Middle frontal gyrus (tissue), 1 donor: ENCODE measurements around the gene HIP1R.
A peak's percentile ranks its signal among the peaks of the same experiment; 100 is the strongest.
"Not testable (repeated sequence)": the region's sequence is repeated elsewhere in the genome, so short reads cannot be mapped to it uniquely, and the experiment has no call there.

Experiments
- DNase-seq: peaks from one replicate; pipeline ENCODE4 v3.0.0-alpha.2; 2015; ENCODE audit warnings: low spot score; ENCODE audit errors: extremely low spot score

HIP1R gene

GRCh38 chr12:122893208-122894153 lies 58.2 kb downstream of the HIP1R start:
- no peak for DNase-seq

DNA sequence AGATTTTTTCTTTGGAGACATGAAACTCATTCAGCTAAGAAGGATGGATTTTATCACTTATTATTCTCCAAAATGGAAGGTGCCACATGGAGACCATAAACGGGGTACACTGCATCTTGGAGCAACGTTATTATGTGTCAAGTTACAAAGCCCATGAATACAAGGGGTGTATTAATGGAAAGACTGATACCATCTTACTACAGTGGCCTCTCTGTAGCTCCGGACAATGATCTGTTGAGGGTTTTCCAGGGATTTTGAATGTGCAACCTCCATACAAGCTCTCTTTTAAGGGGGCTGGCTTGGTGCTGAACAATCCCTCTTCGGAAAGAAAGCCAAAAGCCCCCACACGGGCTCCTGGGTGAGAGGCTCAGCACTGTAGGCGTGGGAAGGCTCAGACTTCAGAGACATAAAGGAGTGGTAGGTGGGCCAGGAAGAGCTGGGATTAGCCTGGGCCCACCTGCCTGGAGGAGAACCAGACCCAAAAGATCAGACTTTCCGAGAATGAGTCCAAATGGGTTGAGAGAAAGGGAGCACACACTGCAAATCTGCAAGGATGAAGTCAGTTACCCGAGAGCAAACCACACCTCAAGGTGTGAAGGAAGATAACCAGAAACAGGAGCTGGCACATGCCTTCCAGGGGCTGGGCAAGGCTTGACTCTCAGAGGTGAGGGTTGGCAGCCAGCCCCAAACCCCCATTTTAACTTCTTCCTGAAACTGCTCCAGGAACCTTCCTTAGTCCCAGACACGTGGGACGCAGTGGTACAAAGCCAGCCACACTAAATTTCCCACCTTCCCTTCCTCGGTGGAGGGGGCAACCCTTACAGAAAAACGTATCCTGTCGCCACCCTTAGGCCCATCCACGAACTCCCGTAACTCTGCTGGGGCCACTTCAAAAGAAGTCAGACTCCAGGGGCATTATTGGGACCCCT lies 59.2 kb downstream of the HIP1R start:
- DNase-seq: no peak

GRCh38 chr12:122895320-122895703 lies 60.1 kb downstream of the HIP1R start:
- DNase-seq: no peak

DNA sequence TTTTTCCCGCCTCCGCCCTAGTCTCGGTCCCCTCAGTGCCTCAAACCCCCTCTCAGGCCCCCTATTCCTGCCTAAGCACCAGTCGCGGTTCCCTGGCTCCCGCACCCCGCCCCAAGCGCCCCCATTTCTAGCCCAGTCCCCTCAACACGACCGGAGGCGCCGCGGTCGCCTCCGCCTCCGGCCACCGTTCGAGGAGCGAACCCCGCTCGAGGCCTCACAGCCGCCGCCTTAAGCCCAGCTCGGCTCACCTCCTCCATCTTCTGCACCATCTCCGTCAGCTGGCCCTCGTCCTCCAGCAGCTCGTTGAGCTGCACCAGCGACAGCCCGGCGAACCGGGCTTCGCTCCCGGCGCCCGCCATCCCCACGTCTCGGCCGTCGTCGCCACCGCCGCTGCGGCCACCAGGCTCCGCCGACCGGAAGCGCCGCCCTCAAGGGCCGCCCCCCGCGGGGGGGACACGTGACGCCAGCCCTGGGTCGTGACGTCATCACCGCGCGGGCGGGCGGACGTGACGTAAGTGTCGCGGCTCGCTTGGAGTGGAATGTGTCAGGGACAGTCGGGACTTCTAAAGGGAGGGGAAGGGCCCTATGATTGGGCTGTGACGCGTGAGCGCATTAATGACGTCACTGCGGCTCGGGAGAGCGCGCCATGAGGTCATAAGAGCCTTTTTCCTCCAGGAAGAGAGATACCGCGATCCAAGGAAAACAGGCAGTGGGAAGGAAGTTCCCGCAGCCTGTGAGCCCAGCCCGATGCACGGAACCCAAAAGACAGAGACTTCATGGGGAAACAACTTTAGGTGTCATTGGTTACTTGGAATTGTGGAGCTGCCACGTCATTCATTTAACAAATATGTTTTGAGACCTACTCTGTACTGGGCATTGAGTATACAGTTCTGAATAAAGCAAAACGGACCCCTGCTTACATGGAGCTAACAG lies 60.7 kb downstream of the HIP1R start, which contains the start of gene VPS37B:
Gene VPS37B (minus strand): TSS at position 421 of the 933 bp plus-strand sequence. CDS start 62 bp downstream, at position 359.
- peak; percentile 52 for DNase-seq

DNA sequence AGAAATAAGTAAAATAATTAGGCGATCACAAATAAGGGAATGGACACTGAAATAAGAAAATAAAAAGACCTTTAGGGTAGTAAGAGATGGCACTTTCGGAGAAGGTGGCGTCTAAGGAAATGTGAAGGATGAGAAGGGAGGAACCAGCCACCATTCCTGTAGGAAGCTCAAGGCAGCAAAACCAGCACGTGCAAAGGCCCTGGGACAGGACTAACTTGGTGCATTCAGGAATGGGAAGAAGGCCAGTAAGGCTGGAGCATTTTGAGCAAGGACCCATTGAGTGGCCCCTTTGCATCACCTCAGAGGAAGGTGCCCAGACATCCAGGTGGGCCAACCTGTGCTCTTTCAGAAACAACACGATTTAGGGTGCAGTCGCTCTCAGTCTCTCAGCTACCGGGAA lies 61.4 kb downstream of the HIP1R start:
- DNase-seq: no peak

DNA sequence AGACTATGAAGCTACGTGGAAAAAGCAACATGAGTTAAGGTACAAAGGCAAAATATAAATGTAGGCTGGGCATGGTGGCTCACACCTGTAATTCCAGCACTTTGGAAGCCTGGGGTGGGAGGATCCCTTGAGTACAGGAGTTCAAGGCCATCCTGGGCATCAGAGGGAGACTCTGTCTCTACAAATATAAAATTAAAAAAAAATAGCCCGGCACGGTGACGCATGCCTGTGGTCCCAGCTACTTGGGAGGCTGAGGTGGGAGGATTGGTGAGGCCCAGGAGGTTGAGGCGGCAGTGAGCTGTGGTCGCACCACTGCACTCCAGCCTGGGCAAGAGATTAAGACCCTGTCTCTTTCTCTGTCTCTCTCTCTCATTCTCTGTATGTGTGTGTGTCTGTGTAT lies 64.6 kb downstream of the HIP1R start:
- DNase-seq: no peak

DNA sequence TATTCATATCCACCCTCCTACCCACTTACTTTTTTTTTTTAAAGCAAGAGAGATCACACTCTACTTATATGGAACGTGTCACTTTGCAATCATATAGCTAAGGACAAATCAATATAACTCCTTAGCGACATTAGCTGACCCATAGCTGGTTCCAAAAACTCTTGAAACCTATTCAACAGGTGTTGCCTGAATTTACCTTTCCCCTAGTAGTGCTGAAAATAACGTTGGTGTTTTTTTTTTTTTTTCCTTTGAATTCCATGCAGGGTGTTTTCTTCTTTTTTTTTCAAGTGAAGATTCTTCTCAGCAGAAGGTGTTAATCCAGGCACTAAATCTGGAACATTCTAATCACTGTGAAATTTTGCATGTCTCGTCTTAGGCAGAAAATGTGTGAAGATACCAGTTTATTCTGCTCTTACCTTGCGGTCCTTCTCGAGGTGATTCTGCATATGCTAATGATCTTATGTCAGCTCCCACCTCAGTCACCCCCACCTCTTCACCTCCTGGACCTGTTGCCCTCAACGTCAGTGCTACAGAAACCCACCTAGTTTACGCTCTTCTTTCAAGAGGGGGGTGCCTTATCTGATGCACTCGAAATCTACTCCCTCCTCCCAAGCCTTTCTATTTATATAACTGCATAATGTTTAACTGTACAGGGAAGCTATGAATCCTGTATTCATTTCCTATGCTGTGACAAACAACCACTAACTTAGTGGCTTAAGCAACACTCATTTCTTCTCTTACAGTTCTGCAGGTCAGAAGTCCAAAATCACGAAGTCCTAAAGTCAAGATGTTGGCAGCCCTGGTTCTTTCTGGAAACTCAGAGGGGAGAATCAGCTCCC lies 67.8 kb downstream of the HIP1R start:
- no peak for DNase-seq

DNA sequence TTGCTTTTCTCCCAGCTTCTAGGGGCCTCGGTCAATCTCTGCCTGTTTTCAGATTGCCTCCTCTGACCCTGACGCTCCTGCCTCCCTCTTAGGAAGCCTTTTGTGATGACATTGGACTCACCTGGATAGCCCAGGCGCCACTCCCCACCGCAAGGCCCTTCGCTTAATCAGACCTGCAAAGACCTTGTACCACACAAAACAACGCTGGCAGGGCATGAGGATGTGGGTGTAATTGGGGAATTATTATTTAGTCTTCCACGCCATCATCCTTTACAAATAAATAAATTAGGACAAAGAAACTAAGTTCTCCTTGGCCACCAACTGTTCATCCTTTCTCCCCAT lies 68.4 kb downstream of the HIP1R start:
- no peak for DNase-seq

- not testable (repeated sequence) for DNase-seq
Measured at GRCh38 chr12:122905258-122905657, 70.0 kb downstream of the HIP1R start.

DNA sequence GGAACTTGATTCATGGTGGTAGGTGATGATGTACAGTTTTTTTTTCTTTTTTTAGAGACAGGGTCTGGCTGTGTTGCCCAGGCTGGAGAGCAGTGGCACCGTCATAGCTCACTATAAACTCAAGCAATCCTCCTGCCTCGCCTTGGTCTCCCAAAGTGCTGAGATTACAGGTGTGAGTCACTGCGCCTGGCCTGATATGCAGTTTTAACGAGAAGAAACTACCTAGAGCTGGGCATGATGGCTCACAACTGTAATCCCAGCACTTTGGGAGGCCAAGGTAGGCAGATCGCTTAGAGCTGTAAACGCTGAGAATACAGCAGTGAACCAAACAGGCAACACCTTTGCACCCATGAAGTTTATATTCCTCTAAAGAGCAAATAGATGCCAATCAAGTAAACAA lies 73.7 kb downstream of the HIP1R start:
- DNase-seq: no peak

GRCh38 chr12:122909442-122910288 lies 74.4 kb downstream of the HIP1R start:
- peak; percentile 31 for DNase-seq
